GM18858 (cell line): ENCODE measurements around the gene SPRED1.

ENCODE experiments used
- ATAC-seq: cut with Tn5 transposase; IDR thresholded peaks from one replicate; pipeline ENCODE4 v1.9.1; 2021; ENCODE audit not compliant: unreplicated experiment

The SPRED1 gene

DNA sequence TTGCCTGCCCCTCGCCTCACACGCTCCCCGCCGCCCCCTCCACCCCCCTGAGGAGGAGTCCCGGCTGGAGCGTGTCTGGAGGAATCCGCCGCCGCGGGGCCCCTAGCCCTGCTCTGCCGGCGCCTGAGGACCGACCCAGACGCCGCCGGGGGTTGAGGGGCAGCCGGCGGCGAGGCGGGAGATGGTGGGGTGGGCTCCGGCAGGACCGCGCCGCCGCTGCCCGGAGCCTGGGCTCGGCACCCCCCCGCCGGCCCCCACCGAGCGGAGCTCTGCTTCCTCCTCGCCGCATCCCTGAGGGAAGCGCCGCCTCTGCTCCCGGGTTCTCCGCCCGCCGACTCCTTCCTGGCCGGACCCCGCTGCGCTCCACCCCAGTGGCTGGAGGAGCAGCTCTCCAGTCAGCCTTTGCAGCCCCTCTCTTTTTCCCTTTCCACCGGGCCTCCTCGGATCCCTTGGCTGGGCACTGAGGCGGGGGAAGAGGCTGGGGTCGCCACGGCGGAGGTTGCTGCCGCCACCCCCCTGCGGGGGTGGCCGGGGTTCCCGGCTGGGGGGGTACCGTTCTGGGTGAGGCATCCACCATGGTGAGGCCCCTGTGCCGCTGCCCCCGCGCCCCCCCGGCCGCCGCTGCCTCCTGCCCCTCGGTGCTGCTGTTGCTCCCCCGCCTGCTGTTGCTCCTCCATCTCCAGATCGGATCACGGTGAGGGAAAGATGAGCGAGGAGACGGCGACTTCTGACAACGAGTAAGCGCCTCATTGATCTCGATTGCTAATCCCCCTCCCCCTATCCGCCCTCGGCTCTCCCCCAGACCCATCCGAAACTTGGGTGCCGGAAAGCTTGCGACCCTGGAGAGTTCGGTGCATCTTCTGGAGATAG is at the start of gene SPRED1:
TSS of gene SPRED1 (plus strand) at position 356 of the 870 bp plus-strand sequence. CDS start at position 706, 350 bp downstream.
- ATAC-seq: peak; percentile 9

DNA sequence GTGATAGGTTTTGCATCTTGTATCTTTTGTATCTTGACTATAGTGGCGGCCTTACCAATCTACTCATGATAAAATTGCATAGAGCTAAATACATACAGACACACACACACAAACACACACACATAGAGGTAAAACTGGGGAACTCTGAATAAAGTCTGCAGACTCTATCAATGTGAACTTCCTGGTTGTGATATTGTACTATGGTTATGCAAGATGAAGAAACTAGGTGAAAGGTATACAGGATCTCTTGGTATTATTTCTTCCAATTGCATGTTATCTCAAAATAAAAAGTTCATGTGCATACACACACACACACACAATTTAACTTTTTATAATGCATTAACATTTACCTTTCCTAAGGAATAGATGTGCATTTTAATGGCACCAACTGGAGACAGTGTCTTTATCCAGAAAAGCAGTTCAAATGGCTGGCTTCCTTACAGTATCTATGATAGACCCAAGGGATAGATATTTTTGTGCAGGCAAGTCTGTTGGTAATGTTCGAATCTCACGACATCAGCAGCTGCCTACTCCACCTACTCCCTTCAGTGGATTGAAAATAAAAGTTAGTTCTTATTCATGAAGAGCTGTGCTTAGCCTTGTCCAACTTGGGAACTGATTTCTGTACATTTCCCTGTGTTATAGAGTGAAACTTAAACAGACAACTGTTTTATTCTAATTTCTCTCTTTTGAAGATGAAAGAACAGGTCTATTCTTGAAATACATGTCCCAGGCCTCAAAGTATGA is 46.9 kb upstream of the SPRED1 start:
- no peak for ATAC-seq

DNA sequence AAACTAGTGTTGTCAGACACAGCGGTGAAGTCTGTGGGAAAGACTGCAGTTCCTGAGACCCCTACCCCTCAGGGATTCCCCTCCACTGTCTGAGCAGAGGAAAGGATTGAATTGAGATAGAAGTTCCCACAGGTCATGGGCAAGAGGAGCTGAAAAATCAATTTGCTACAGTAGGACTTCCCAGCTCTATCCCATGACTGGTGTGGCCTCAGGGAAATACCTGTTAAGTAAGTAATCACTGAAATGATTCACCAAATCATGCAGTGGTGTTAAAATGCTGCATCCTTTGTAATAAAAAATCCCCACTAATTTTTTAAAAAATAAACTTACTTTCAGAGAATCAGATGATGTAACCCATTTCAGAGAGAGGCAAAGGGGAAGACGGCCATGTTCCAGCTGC is 45.0 kb upstream of the SPRED1 start:
- no peak for ATAC-seq

DNA sequence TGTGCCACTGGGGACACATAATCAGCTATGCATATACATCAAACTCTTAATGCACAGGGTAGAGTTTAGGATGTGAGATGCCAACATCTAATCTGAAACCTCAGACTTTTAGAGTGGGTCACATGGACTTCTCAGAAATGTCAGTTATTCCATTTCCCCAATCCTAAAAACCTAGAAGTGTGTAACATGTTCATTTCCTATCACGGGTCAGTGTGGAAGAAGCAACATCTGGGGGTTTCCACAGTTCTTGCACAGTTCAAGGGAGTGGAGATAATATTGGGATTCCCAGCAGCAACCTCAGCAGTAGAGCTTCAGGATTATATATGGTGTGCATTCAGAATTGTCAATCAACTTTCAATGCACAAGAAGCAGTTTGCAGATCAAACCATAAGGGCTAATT is 44.4 kb upstream of the SPRED1 start:
- no peak for ATAC-seq

DNA sequence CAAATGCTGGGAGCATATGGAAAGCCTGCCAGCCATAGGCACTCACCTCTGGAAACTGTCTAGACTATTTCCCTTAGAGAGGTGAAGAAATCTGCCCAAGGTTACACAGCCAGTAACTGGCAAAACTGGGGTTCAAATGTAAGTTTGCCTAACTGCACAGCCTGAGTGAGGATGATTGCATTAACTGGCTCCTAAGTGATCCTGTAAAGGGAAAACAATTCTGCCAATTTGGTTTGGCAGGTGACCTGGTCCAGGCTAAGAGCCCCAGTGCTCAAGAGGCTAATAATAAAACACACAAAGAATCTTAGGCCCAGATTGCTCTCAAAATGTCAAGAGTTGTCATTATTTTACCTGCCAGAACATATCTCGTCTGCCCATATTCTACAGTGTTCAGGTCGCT is 43.9 kb upstream of the SPRED1 start:
- no peak for ATAC-seq

DNA sequence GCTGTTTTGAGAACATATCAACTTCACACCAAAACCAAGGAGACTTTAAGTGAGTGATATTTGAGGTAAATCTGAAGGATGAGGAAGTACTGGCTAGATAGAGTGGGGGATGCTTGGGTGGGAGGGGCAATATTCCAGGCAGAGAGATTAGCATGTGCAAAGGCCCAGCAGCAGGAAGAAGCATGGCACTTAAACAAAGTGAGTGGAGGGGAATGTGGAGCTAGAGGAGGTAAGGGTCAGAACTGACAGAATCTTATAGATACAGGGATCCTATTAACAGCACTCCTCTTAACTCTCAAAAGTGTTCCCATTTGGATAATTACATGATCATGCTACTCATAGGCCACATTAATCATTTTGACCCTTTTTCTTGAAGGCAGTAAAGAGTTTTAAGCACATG is 41.4 kb upstream of the SPRED1 start:
- no peak for ATAC-seq

DNA sequence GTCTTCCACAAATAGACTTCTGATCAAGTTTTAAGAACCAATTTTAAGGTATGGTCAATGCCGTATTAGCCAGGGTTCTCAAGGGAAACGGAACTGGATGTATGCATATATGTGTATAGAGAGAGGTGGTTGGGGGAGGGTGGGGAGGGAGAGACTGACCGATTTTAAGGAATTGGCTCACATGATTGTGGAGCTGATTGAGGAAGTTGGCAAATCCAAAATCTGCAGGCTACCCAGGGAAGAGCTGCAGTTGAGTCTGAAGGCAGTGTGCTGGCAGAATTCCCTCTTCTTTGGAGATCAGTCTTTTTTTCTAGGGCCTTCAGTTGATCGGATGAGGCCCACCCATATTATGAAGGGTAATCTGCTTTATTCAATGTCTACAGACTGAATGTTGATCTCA is 40.8 kb upstream of the SPRED1 start:
- no peak for ATAC-seq

DNA sequence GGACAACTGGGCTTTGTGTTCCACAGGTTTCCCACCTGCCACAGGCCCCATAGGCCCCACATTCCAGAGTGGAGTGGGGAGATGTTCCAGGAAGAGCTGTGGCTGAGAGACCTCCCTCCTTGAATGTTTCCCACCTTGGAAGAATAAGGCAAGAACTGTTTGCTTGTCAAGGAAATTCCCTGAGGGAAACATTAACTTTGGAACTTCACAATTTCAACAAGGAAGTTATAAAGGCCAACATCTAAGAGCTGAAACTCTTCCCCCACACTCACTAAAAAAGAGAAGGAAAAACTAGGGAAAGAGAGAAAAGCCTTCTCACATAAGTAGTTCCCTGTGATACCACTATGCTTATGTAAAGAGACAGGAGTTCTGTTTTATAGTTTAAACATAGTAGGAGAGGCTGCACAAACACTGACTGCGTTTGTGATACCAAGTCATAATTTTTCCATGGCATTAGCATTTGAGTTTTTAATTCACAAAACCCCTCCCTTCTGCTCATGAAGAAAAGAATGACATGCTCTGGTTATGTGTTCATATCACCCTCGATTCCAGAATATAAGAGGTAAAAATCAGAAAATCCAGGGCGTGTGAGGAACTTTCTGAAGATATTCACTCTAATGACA is 39.8 kb upstream of the SPRED1 start:
- ATAC-seq: no peak

DNA sequence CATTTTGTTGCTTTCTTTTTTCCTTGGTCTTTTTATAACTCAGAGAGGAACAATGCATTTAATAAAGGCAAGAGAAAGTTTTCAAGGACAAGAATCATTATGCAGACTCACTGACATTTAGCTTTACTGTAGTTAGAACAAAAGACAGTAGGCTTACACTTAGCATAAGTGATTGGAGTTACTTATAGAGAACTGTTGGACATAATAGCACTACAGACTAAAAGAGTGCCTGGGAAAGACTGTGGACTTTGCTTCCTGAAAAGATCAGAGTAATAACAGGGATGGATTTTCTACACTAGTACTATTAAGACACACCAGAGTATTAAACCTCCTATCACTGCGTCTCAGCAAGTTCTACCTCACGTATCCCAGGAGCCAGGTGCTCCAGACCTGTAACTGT is 39.3 kb upstream of the SPRED1 start:
- ATAC-seq: no peak

DNA sequence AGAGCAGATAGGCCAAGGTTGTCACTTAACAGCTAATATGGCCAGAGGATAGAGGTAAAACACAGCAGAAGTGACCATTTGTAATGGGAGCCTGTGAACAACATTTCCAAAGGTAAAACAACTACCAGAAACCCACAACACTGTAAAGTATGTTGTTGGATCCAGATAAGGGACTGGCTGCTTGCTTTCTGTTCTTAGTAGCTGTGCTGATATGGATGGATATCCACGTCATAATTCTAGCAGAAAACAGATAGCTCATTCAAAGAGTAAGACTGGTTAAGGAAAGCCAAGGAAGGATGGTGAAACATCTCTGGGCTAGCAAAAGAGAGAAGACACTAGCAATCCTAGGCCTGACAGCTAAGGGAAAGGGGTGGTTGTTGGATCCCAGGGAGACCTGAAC is 36.9 kb upstream of the SPRED1 start:
- ATAC-seq: no peak

DNA sequence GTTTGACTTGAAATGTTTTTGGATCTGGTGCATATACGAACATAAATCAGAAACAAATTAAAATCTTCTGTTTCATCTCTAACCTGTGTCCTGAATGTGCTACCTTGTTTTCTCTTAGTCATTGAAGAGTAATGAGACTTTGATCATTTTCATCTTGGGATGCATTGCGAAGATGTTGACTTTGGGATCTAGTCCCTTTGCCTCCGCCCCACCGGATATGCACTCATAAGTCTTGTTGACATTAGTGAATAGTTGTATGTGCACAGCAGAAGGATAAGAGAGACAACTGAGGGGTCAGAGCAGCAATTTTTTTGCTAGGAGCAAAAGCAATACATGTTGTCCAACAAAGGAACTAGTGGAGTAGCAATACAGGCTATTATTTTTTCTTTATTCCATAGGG is 35.9 kb upstream of the SPRED1 start:
- no peak for ATAC-seq

DNA sequence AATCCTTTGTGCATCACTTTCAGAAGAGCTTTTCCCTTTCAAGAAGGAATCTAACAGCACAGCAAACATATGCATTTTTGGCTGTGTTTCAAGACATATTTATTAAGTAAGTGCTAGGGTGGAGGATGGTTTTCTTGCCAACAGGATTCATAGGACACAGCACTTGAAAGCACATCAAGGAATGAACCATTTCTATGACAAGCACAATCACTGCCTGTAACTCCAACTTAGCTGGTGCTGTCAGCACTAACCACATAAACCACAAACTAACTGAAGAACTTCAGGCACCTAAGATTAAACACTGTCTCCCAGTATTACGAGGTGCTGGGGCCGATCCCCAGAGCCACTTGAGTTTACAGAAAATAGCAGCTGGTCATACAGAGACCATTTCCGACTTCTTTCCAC is 35.4 kb upstream of the SPRED1 start:
- no peak for ATAC-seq

DNA sequence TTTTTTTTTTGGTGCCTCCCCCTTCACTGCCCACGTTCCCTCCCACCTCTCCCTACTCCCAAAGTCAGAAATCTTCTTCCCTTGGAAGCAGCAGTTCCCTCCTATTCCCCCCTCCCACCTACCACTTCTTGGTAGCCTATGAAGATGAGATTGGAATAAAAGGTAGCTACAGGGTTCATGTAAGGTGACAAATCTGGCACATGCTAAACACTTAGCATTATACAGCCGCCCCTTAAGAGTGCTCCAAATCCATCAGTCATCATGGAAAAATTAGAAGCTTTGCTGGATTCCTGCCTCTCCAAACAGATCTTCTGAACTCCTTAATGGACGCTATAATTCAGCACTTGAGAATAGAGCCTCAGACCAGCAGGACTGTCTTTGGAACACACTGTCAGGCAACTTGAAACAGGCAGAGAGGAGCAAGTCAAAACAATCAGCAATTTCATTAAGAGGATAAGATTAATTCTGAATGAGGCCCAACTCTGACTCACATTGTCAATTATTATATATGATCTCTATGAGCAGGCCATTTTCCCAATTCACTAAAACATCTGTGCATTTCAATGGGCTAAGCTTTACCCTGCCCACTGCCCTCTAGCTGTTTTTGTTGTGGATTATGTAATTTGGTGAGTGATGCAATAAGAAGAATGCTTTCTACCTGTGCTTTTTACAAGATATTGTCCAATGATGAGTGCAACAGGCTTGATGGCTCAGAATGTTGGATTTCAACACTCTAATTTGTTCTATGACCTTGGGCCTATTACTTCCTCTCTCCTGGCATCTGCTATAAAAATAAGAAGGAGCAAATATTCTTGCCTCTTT is 34.6 kb upstream of the SPRED1 start:
- no peak for ATAC-seq

DNA sequence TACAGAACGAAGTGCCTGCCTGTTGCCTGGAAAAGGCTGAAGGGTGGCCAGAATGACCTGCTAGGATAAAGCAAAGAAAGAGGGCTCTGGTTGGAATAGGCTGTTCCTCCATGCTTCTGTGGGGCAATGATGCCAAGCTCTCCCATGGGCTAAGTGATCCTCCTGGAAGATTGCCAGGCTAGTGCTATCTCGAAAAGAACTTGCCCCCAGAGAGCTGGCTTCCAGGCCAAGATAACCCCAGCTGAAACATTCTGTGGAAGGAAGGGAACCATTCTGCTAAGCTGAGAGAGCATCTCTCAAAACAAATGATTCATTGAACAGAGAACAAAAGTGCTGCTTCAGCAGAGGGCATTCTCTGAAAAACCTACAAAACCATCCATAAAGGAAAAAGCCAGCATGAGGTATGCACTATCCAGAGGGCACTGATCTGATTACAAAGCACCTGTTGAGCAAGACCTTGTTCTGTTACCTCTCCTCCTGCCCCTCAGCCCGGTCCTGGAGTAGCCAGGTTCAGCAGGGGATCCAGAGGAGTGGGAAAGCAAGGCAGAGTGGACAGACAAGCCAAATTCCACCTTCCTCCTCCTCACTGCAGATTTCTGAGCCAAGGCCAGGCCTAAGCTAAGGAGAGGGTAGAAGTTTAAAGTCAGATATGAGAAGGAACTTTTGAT is 31.9 kb upstream of the SPRED1 start:
- no peak for ATAC-seq

DNA sequence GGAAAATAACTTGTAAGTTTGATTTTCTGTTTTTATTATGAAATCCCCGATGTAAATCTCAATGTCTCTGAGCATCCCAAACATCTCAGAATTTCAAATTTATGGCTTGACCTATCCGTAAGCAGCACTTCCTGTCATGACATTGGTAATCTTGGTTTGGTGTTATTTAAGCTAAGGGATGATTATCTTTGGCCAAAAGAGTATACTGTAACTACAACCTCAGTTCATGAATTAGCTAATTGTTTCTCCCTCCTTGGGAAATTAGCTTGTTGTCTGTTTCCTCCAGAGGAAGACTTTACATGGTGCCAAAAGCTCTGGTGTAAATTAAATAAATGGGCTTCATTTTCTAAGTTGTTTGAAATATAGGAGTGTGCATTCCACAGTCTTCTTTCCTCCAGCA is 28.1 kb upstream of the SPRED1 start:
- no peak for ATAC-seq

DNA sequence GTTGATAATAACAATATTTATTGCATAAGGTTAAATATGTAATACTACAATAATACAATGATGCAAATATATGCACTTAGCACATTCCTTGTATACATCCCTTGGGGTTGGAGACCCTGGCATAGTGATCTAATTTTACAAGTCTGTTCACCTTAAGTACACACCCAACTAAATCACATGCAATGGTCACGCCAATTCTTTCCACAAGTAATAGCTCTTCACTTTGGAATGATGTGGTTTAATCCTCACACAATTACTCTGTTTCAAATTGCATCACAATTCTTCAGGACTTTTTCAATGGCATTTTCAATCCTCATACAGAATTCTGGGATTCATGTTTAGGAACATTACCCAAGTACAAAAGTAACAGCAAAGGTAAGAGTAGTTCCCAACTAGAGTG is 27.3 kb upstream of the SPRED1 start:
- no peak for ATAC-seq

DNA sequence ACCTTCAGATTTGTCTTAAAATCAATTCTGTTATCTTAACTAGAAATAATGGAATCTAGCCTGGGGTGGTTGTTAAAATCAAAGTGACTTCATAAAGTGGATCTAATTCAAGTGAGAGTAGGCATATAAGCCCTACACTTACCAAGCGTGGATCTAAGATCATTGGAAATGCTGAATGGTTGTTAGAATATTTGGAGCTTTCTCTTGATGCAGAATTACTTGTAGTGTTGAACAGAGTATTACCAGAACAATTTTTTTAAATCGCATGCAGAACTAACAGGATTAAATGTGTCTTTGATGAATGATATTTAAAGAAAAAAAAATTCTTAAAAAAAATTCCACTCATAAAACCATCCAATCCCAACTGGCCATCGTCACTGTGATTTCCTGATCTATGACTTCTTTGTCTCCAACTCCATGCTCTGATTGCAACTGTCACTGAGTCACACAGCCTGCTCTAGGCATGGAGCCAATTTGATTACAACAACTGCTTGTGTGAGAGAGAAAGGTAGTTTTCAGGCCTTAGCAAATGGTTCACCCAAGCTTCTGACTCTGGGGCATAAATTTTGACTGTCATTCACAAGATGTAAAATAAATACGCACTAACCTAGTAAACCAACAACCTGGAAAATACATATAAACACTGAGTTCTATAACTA is 25.9 kb upstream of the SPRED1 start:
- no peak for ATAC-seq

DNA sequence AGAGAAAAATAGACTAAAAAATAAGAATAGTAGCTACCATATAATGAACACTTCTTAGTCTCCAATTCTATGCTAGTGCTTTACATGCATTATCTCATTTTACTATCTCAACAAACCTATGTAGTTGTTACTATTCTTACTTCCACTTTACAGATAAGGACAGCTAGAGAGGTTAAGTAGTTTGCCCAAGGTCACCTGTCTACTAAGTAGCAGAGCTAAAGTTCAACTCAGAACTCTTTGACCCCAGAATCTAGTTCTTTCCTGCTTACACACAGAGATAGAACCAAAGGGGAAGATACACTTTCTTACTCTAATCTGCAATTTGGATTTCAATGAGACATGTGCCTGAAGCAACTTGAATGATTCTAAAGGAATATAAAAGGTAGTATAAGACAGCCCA is 24.7 kb upstream of the SPRED1 start:
- ATAC-seq: no peak

DNA sequence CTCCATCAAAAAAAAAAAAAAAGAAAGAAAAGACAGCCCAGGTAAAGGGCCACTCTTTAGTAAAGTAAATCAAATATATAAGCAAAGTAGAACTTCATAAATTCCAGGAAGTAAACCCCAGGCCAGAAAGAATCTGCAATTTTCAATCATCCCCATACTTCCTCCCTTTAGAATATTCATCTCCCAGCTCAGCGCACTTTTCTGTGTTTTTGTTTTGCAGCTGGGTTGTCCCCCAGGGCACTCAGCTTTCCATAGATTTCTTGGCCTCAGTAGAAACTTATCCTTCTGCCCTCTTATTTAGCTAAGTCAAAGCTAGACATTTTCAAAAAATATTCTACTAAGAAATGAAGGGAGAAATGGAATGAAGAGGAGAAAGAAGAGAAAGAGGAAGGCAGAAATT is 24.0 kb upstream of the SPRED1 start:
- no peak for ATAC-seq

DNA sequence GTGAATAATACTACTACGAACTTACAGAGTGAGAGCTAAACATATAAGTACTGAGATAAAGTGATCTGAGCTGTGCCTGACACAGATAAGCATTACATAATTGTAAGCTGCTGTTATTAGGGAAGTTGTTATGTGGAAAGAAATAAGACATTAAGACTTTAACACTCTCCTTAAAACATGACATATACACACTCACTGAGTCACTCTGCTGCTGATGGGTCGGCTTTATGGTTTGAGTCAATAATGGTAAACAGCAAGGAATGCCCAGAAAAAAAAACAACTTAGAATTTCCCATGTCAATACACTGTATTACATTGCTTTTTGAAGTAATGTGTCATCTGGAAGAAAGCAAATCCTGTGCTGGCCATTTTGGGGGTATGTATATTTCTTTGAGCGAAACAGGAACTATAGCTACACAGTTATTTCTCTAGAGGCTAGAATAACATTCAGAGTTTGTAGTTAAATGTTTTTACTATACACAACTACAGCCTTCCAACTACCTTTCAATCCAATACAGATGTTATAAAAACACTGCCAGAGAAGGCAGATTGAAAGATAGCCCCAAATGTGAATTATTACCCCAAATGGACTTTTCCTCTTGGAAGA is 22.8 kb upstream of the SPRED1 start:
- ATAC-seq: no peak
